ENCODE data around the gene HSF5. TPM values are rescaled to one million over a fixed set of nuclear protein-coding genes. Genes with fewer than 3 reads are reported as not detected.
A peak's percentile ranks its signal among the peaks of the same experiment; 100 is the strongest.

The HSF5 gene
- total and polyA plus RNA-seq, 2 of the 13 experiments (the other 11 are each of a cell fraction or from before 2014, with no cell fraction given) = not detected

- TF ChIP-seq ZSCAN9 (CRISPR knock-in tag; IDR thresholded peaks at IDR 0.05; ENCODE audit: borderline replicate concordance) = no peak
- no peak for TF ChIP-seq ZNF253 (CRISPR knock-in tag; IDR thresholded peaks at IDR 0.05; ENCODE audit: borderline replicate concordance)
- TF ChIP-seq EHMT2 (IDR thresholded peaks at IDR 0.05; ENCODE audit: borderline replicate concordance, low read depth, low read length) = no peak
- TF ChIP-seq PAX8 (CRISPR knock-in tag; IDR thresholded peaks at IDR 0.05; ENCODE audit: borderline replicate concordance) = no peak
- TF ChIP-seq ZNF777 (CRISPR knock-in tag; IDR thresholded peaks at IDR 0.05) = no peak
- TF ChIP-seq E2F2 (CRISPR knock-in tag; IDR thresholded peaks at IDR 0.05; ENCODE audit: borderline replicate concordance) = no peak
- TF ChIP-seq POLR2AphosphoS2 (IDR thresholded peaks at IDR 0.05; ENCODE audit: low read depth, low read length) = no peak
- no peak; the same call in 1 of the 2 replicates for TF ChIP-seq ZNF704 (CRISPR knock-in tag; IDR thresholded peaks at IDR 0.05; ENCODE audit: borderline replicate concordance)
- no peak for TF ChIP-seq RARG (CRISPR knock-in tag; IDR thresholded peaks at IDR 0.05; ENCODE audit: low read depth)
- peak; percentile 40; the same call in 1 of the 2 replicates for TF ChIP-seq ZNF101 (CRISPR knock-in tag; IDR thresholded peaks at IDR 0.05; ENCODE audit: borderline replicate concordance, low read depth)
- TF ChIP-seq NFATC3 (CRISPR knock-in tag; IDR thresholded peaks at IDR 0.05) = no peak
- TF ChIP-seq PLRG1 (conservative IDR thresholded peaks at IDR 0.05) = no peak
- peak; percentile 68; the same call in 1 of the 2 replicates for TF ChIP-seq ZBTB34 (CRISPR knock-in tag; IDR thresholded peaks at IDR 0.05)
- no peak for TF ChIP-seq ATRX (CRISPR knock-in tag; IDR thresholded peaks at IDR 0.05; ENCODE audit: borderline replicate concordance)
- peak; percentile 51 for TF ChIP-seq HNF4A (CRISPR knock-in tag; IDR thresholded peaks at IDR 0.05)
- peak; percentile 60; the same call in 1 of the 2 replicates for TF ChIP-seq KLF6 (CRISPR knock-in tag; IDR thresholded peaks at IDR 0.05)
- TF ChIP-seq ZNF687 (CRISPR knock-in tag; IDR thresholded peaks at IDR 0.05) = peak; percentile 64; the same call in 1 of the 2 replicates
- peak; percentile 50; the same call in 1 of the 2 replicates for TF ChIP-seq ZBTB37 (CRISPR knock-in tag; IDR thresholded peaks at IDR 0.05)
- TF ChIP-seq PHB2 (IDR thresholded peaks at IDR 0.05; ENCODE audit: partially characterized antibody) = no peak
- peak; percentile 42; the same call in 1 of the 2 replicates for TF ChIP-seq DMAP1 (CRISPR knock-in tag; IDR thresholded peaks at IDR 0.05)
Observed at GRCh38 chr17:58417300-58418092, 70.7 kb downstream of the HSF5 start, which contains the start of gene RNF43 (continued).

Data from HepG2 (cell line).